ENCODE measurements around the gene SSH3.
"Not testable (repeated sequence)": the region's sequence is repeated elsewhere in the genome, so short reads cannot be mapped to it uniquely, and the experiment has no call there.

The SSH3 gene

GRCh38 chr11:67317888-67318555 is 14.7 kb downstream of the SSH3 start:
- TF ChIP-seq ZNF274 (IDR thresholded peaks at IDR 0.05; ENCODE audit: low read depth, low read length) = no peak
- peak; percentile 66 for TF ChIP-seq SUZ12 (IDR thresholded peaks at IDR 0.05; ENCODE audit: extremely low read depth, insufficient read depth, insufficient read length)
- no peak for TF ChIP-seq YY1 (IDR thresholded peaks at IDR 0.05; ENCODE audit: insufficient read depth, insufficient read length)
- peaks cover 3% of the 10 kb centered on the region for H3K36me3 ChIP-seq (ENCODE audit: insufficient read depth, insufficient read length, low read length)
- H3K9me3 ChIP-seq (ENCODE audit: insufficient read depth, low read length) = no peaks in the 10 kb centered on the region
- peak overlapping the region; percentile 71 for H3K4me3 ChIP-seq (ENCODE audit: insufficient read length, low read depth)
- peak overlapping the region; percentile 93 for H3K9ac ChIP-seq (ENCODE audit: insufficient read length, low read depth)
- H3K27me3 ChIP-seq (ENCODE audit: insufficient read depth, insufficient read length) = peaks cover 36% of the 10 kb centered on the region
- DNase-seq (ENCODE audit: low read depth, low spot score) = no peak
- H3K4me1 ChIP-seq (ENCODE audit: insufficient read depth, insufficient read length) = peaks cover 3% of the 10 kb centered on the region

GRCh38 chr11:67318876-67319275 is 15.5 kb downstream of the SSH3 start:
- H3K9me3 ChIP-seq (ENCODE audit: insufficient read depth, low read length); DNase-seq (ENCODE audit: low read depth, low spot score); H3K9ac ChIP-seq (ENCODE audit: insufficient read length, low read depth); H3K4me1 ChIP-seq (ENCODE audit: insufficient read depth, insufficient read length); H3K4me3 ChIP-seq (ENCODE audit: insufficient read length, low read depth); H3K36me3 ChIP-seq (ENCODE audit: insufficient read depth, insufficient read length, low read length): not testable (repeated sequence)
- peaks cover 36% of the 10 kb centered on the region for H3K27me3 ChIP-seq (ENCODE audit: insufficient read depth, insufficient read length)

DNA sequence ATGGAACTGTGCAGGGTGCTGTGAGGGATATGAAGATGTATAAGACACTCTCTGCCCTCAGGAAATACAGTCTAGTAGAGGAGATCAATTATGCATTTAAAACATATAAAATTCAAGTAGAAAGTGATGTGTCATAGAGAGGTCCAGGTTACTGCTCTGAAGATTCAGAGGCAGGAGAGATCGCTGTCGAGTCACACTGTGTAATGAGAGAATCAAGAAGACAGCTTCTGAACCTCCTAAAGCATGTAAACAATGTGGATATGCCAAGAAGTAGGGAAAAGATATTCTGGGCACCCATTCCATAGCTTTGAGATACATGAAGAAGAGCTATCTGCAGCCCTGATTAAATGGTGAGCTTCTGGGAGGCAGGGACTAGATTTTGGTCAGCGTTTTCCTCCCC is 16.7 kb downstream of the SSH3 start:
- H3K9ac ChIP-seq (ENCODE audit: insufficient read length, low read depth) = no peak overlapping the region
- peaks cover 3% of the 10 kb centered on the region for H3K36me3 ChIP-seq (ENCODE audit: insufficient read depth, insufficient read length, low read length)
- H3K4me3 ChIP-seq (ENCODE audit: insufficient read length, low read depth) = no peak overlapping the region
- H3K27me3 ChIP-seq (ENCODE audit: insufficient read depth, insufficient read length) = peaks cover 36% of the 10 kb centered on the region
- TF ChIP-seq ZNF274 (IDR thresholded peaks at IDR 0.05; ENCODE audit: low read depth, low read length) (no peak), YY1 (IDR thresholded peaks at IDR 0.05; ENCODE audit: insufficient read depth, insufficient read length) (no peak), SUZ12 (IDR thresholded peaks at IDR 0.05; ENCODE audit: extremely low read depth, insufficient read depth, insufficient read length) (no peak)
- H3K4me1 ChIP-seq (ENCODE audit: insufficient read depth, insufficient read length) = peaks cover 3% of the 10 kb centered on the region
- H3K9me3 ChIP-seq (ENCODE audit: insufficient read depth, low read length) = no peaks in the 10 kb centered on the region
- DNase-seq (ENCODE audit: low read depth, low spot score) = no peak

DNA sequence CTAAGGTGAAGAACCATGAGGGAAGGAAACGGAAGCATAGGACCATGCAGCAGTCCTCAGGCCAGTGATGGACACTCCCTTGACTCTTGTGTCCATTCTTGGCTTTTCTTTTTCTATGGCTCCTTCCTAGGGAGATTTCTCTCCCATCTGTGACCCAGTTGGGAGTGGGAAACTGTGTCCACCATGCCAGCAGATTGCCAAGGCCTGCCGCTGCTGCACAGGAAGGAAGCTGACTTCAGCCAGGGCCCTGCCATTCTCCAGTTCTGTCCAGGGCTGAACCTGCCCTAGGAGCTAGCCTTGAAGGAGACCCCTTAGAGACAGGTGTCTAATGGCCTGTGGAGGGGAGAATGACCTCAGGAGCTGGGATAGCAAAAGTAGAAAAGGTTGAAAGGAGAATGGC is 17.4 kb downstream of the SSH3 start:
- no peak overlapping the region for H3K9ac ChIP-seq (ENCODE audit: insufficient read length, low read depth)
- no peak overlapping the region for H3K4me3 ChIP-seq (ENCODE audit: insufficient read length, low read depth)
- peaks cover 3% of the 10 kb centered on the region for H3K36me3 ChIP-seq (ENCODE audit: insufficient read depth, insufficient read length, low read length)
- H3K4me1 ChIP-seq (ENCODE audit: insufficient read depth, insufficient read length) = peaks cover 2% of the 10 kb centered on the region
- no peak for DNase-seq (ENCODE audit: low read depth, low spot score)
- H3K9me3 ChIP-seq (ENCODE audit: insufficient read depth, low read length) = no peaks in the 10 kb centered on the region
- TF ChIP-seq YY1 (IDR thresholded peaks at IDR 0.05; ENCODE audit: insufficient read depth, insufficient read length) = no peak
- no peak for TF ChIP-seq SUZ12 (IDR thresholded peaks at IDR 0.05; ENCODE audit: extremely low read depth, insufficient read depth, insufficient read length)
- TF ChIP-seq ZNF274 (IDR thresholded peaks at IDR 0.05; ENCODE audit: low read depth, low read length) = no peak
- peaks cover 36% of the 10 kb centered on the region for H3K27me3 ChIP-seq (ENCODE audit: insufficient read depth, insufficient read length)

DNA sequence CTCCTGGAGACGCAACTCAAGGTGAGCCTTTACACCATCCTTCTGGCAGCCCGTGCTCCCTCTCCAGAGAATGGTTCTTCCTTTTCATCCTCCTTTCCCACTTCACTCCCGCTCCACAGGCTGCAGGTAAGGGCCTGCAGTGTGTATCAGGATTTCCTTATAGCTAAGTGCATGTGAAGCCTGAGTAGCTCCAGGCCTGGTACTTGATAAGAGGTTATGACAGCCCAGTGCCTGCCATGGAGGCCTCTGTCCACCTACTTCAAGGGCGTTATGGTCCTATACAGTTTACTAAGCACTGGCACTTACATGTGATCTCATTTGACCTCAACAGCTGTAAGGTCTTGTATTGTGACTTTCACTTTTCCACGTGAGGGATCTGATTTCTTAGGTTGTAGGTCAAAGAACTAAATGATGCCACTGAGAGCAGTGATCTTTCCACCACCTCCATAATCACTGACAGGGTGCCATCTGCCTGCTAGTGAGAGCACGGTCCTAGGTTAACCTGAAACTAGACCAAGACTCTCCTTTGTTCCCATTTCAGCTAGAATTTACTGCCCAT is 18.1 kb downstream of the SSH3 start:
- Histone ChIP-seq H3K9me3 (ENCODE audit: insufficient read depth, low read length) (no peaks in the 10 kb centered on the region), H3K36me3 (ENCODE audit: insufficient read depth, insufficient read length, low read length) (peaks cover 3% of the 10 kb centered on the region), H3K4me1 (ENCODE audit: insufficient read depth, insufficient read length) (no peaks in the 10 kb centered on the region), H3K4me3 (ENCODE audit: insufficient read length, low read depth) (no peak overlapping the region), H3K9ac (ENCODE audit: insufficient read length, low read depth) (no peak overlapping the region), H3K27me3 (ENCODE audit: insufficient read depth, insufficient read length) (peaks cover 36% of the 10 kb centered on the region)
- TF ChIP-seq SUZ12 (IDR thresholded peaks at IDR 0.05; ENCODE audit: extremely low read depth, insufficient read depth, insufficient read length) (no peak), YY1 (IDR thresholded peaks at IDR 0.05; ENCODE audit: insufficient read depth, insufficient read length) (no peak), ZNF274 (IDR thresholded peaks at IDR 0.05; ENCODE audit: low read depth, low read length) (no peak)
- no peak for DNase-seq (ENCODE audit: low read depth, low spot score)

- no peak overlapping the region for H3K4me3 ChIP-seq (ENCODE audit: insufficient read length, low read depth)
- peaks cover 36% of the 10 kb centered on the region for H3K27me3 ChIP-seq (ENCODE audit: insufficient read depth, insufficient read length)
- no peak overlapping the region for H3K9ac ChIP-seq (ENCODE audit: insufficient read length, low read depth)
- no peaks in the 10 kb centered on the region for H3K4me1 ChIP-seq (ENCODE audit: insufficient read depth, insufficient read length)
- TF ChIP-seq YY1 (IDR thresholded peaks at IDR 0.05; ENCODE audit: insufficient read depth, insufficient read length) (no peak), SUZ12 (IDR thresholded peaks at IDR 0.05; ENCODE audit: extremely low read depth, insufficient read depth, insufficient read length) (no peak), ZNF274 (IDR thresholded peaks at IDR 0.05; ENCODE audit: low read depth, low read length) (no peak)
- H3K36me3 ChIP-seq (ENCODE audit: insufficient read depth, insufficient read length, low read length) = peaks cover 3% of the 10 kb centered on the region
- H3K9me3 ChIP-seq (ENCODE audit: insufficient read depth, low read length) = no peaks in the 10 kb centered on the region
- no peak for DNase-seq (ENCODE audit: low read depth, low spot score)
These were observed 18.7 kb downstream of the SSH3 start for GRCh38 chr11:67322049-67322448.

GRCh38 chr11:67323526-67323925 is 20.2 kb downstream of the SSH3 start:
- H3K27me3 ChIP-seq (ENCODE audit: insufficient read depth, insufficient read length) = peaks cover 28% of the 10 kb centered on the region
- no peaks in the 10 kb centered on the region for H3K4me1 ChIP-seq (ENCODE audit: insufficient read depth, insufficient read length)
- peaks cover 3% of the 10 kb centered on the region for H3K36me3 ChIP-seq (ENCODE audit: insufficient read depth, insufficient read length, low read length)
- TF ChIP-seq YY1 (IDR thresholded peaks at IDR 0.05; ENCODE audit: insufficient read depth, insufficient read length) = no peak
- TF ChIP-seq ZNF274 (IDR thresholded peaks at IDR 0.05; ENCODE audit: low read depth, low read length) = no peak
- no peak for TF ChIP-seq SUZ12 (IDR thresholded peaks at IDR 0.05; ENCODE audit: extremely low read depth, insufficient read depth, insufficient read length)
- no peak overlapping the region for H3K4me3 ChIP-seq (ENCODE audit: insufficient read length, low read depth)
- no peaks in the 10 kb centered on the region for H3K9me3 ChIP-seq (ENCODE audit: insufficient read depth, low read length)
- no peak for DNase-seq (ENCODE audit: low read depth, low spot score)
- no peak overlapping the region for H3K9ac ChIP-seq (ENCODE audit: insufficient read length, low read depth)

Data from NT2/D1 (cell line).